Astrocyte (in vitro differentiated cells and primary cell): Measurements from ENCODE around the gene GTF2IRD1. TPM values are rescaled to one million over a fixed set of nuclear protein-coding genes. Genes with fewer than 3 reads are reported as not detected.

ENCODE experiments used
- DNase-seq: peaks from one replicate; pipeline ENCODE4 v3.0.0-alpha.2; 2010; ENCODE audit warnings: low read depth
- FAIRE-seq: peaks from 2 replicates; lab custom pipeline; 2011; peaks lifted over from hg19 to GRCh38; lab: Jason Lieb, UNC
- H2AFZ ChIP-seq: 2 replicates; pipeline ENCODE4 v1.6.0; 2012; ENCODE audit warnings: low read depth, low read length, inconsistent platforms
- H3K27ac ChIP-seq: 2 replicates; pipeline ENCODE4 v1.5.1; 2011; ENCODE audit warnings: low read depth, low read length, inconsistent platforms
- H3K27me3 ChIP-seq: 2 replicates; pipeline ENCODE4 v1.6.0; 2011; ENCODE audit warnings: low read length, inconsistent platforms; ENCODE audit not compliant: insufficient read depth
- H3K36me3 ChIP-seq: 2 replicates; pipeline ENCODE4 v1.5.1; 2011; ENCODE audit warnings: low read length, inconsistent platforms; ENCODE audit not compliant: insufficient read depth
- H3K4me1 ChIP-seq: 2 replicates; pipeline ENCODE4 v1.5.1; 2011; ENCODE audit warnings: low read length, inconsistent platforms; ENCODE audit not compliant: insufficient read depth
- H3K4me2 ChIP-seq: 2 replicates; pipeline ENCODE4 v1.6.0; 2012; ENCODE audit warnings: low read length, inconsistent platforms
- H3K4me3 ChIP-seq: 2 replicates; pipeline ENCODE4 v1.5.1; 2011; ENCODE audit warnings: low read depth, mild to moderate bottlenecking, low read length, inconsistent platforms; ENCODE audit not compliant: insufficient read depth
- H3K79me2 ChIP-seq: 2 replicates; pipeline ENCODE4 v1.6.0; 2012; ENCODE audit warnings: mild to moderate bottlenecking, low read length, inconsistent platforms; ENCODE audit not compliant: insufficient read depth
- H3K9ac ChIP-seq: 2 replicates; pipeline ENCODE4 v1.6.0; 2012; ENCODE audit warnings: mild to moderate bottlenecking, low read length, inconsistent platforms
- H3K9me3 ChIP-seq: 2 replicates; pipeline ENCODE4 v1.5.1; 2012; ENCODE audit warnings: low read depth, mild to moderate bottlenecking, low read length, inconsistent platforms; ENCODE audit not compliant: insufficient read depth
- H4K20me1 ChIP-seq: 2 replicates; pipeline ENCODE4 v1.6.0; 2012; ENCODE audit warnings: low read length, inconsistent platforms; ENCODE audit not compliant: insufficient read depth
- H3K27ac Mint-ChIP-seq: one replicate; pipeline ENCODE4 v1.8.0; 2021; ENCODE audit warnings: mild to moderate bottlenecking, mixed read lengths; ENCODE audit not compliant: unreplicated experiment
- H3K27me3 Mint-ChIP-seq: one replicate; pipeline ENCODE4 v1.8.0; 2021; ENCODE audit warnings: low read depth, mixed read lengths; ENCODE audit not compliant: unreplicated experiment
- H3K36me3 Mint-ChIP-seq: one replicate; pipeline ENCODE4 v1.8.0; 2021; ENCODE audit warnings: low read depth, mixed read lengths; ENCODE audit not compliant: unreplicated experiment
- H3K4me1 Mint-ChIP-seq: one replicate; pipeline ENCODE4 v1.8.0; 2021; ENCODE audit warnings: low read depth, mixed read lengths; ENCODE audit not compliant: unreplicated experiment
- H3K4me3 Mint-ChIP-seq: one replicate; pipeline ENCODE4 v1.8.0; 2021; ENCODE audit warnings: mild to moderate bottlenecking, moderate library complexity, mixed read lengths; ENCODE audit not compliant: unreplicated experiment
- H3K9me3 Mint-ChIP-seq: one replicate; pipeline ENCODE4 v1.8.0; 2021; ENCODE audit warnings: mild to moderate bottlenecking, mixed read lengths; ENCODE audit not compliant: unreplicated experiment
- CTCF ChIP-seq: IDR thresholded peaks from 2 replicates; pipeline ENCODE4 v1.5.1; 2011; ENCODE audit warnings: low read depth, mild to moderate bottlenecking, inconsistent platforms, low read length, moderate library complexity; ENCODE audit not compliant: insufficient read depth
- EZH2 ChIP-seq: IDR thresholded peaks from 2 replicates; pipeline ENCODE4 v1.6.1; 2012; ENCODE audit warnings: mild to moderate bottlenecking, low read length, inconsistent platforms; ENCODE audit not compliant: insufficient read depth
- total RNA-seq: library from RNA; stranded (reverse); gene quantifications from 2 replicates; pipeline ENCODE4 v1.2.1, GENCODE V29; 2021

GTF2IRD1 gene
- total RNA-seq, 1 donor from 2014 or later = 19.3 TPM

DNA sequence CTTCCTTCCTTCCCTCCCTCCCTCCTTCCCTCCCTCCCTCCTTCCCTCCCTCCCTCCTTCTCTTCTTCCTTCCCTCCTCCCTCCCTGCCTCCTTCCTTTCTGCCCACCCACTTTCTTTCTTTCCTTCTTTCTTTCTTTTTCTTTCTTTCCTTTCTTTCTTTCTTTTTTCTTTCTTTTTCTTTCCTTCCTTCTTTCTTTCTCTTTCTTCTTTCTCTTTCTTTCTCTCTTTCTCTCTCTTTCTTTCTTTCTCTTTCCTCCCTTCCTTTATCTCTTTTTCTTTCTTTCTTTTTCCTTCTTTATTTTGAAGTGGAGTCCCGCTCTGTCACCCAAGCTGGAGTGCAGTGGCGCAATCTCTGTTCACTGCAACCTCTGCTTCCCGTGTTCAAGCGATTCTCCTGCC, 33.7 kb upstream of the GTF2IRD1 start:
- Histone ChIP-seq H3K27ac (no peak overlapping the region), H3K9ac (no peak overlapping the region), H3K9me3 (no peaks in the 10 kb centered on the region), H4K20me1 (no peaks in the 10 kb centered on the region), H3K36me3 (no peaks in the 10 kb centered on the region), H3K27me3 (no peaks in the 10 kb centered on the region), H3K79me2 (no peaks in the 10 kb centered on the region), H2AFZ (no peak overlapping the region), H3K4me1 (peaks cover 4% of the 10 kb centered on the region), H3K4me2 (no peak overlapping the region), H3K4me3 (no peak overlapping the region)
- no peaks in the 10 kb centered on the region for H3K9me3 Mint-ChIP-seq
- no peak for DNase-seq
- H3K27ac Mint-ChIP-seq = no peak overlapping the region
- no peaks in the 10 kb centered on the region for H3K36me3 Mint-ChIP-seq
- H3K27me3 Mint-ChIP-seq = peaks cover 2% of the 10 kb centered on the region
- no peaks in the 10 kb centered on the region for H3K4me1 Mint-ChIP-seq
- H3K4me3 Mint-ChIP-seq = no peak overlapping the region
- TF ChIP-seq CTCF = no peak
- no peak for TF ChIP-seq EZH2
- FAIRE-seq = no peak

DNA sequence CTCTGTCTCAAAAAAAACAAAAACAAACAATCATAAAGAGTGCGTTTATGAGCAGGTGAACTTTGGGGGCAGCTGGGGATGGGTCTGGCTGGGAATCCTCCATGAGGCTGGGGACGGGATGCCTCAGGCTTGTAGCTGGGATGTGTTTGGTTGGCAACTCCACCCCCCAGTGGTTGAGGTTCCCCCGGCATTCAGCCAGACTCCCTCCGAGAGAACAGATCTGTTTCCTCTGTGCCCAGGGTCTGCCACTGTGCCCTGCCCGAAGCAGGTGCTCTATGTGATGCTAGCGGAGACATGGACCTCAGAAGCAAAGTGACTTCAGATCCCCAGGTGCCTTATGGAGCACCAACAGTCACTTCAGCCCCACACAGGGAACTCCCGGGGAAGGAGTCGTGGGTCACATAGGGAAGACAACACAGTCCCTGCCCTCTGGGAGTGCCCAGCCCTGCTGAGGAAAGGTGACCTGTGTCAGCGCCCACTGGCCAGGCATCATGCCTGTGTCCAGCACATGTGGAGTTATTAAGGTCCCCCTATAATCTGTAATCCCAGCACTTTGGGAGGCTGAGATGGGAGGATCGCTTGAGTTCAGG, 29.3 kb upstream of the GTF2IRD1 start:
- Histone ChIP-seq H3K9me3 (no peaks in the 10 kb centered on the region), H3K4me1 (peaks cover 5% of the 10 kb centered on the region), H3K79me2 (no peaks in the 10 kb centered on the region), H3K27me3 (no peaks in the 10 kb centered on the region), H3K4me2 (no peak overlapping the region), H3K36me3 (no peaks in the 10 kb centered on the region), H3K9ac (no peak overlapping the region), H4K20me1 (no peaks in the 10 kb centered on the region), H2AFZ (no peak overlapping the region), H3K4me3 (no peak overlapping the region), H3K27ac (no peak overlapping the region)
- Mint-ChIP-seq H3K4me3 (no peak overlapping the region), H3K27me3 (peaks cover 2% of the 10 kb centered on the region), H3K27ac (no peak overlapping the region), H3K4me1 (peaks cover 3% of the 10 kb centered on the region), H3K36me3 (no peaks in the 10 kb centered on the region), H3K9me3 (no peaks in the 10 kb centered on the region)
- FAIRE-seq = no peak
- DNase-seq = no peak
- TF ChIP-seq CTCF (no peak), EZH2 (no peak)

- peak overlapping the region; percentile 7 for H3K4me3 Mint-ChIP-seq
- no peaks in the 10 kb centered on the region for H3K36me3 ChIP-seq
- H3K4me1 ChIP-seq = peaks cover 23% of the 10 kb centered on the region
- no peak overlapping the region for H3K27ac Mint-ChIP-seq
- FAIRE-seq (no peak), DNase-seq (no peak)
- no peak overlapping the region for H2AFZ ChIP-seq
- no peaks in the 10 kb centered on the region for H3K27me3 Mint-ChIP-seq
- no peaks in the 10 kb centered on the region for H4K20me1 ChIP-seq
- no peaks in the 10 kb centered on the region for H3K9me3 ChIP-seq
- H3K9ac ChIP-seq = no peak overlapping the region
- no peak overlapping the region for H3K4me2 ChIP-seq
- no peaks in the 10 kb centered on the region for H3K36me3 Mint-ChIP-seq
- TF ChIP-seq EZH2 (no peak), CTCF (no peak)
- H3K27ac ChIP-seq = no peak overlapping the region
- no peaks in the 10 kb centered on the region for H3K79me2 ChIP-seq
- H3K27me3 ChIP-seq = no peaks in the 10 kb centered on the region
- H3K9me3 Mint-ChIP-seq = no peaks in the 10 kb centered on the region
- H3K4me3 ChIP-seq = no peak overlapping the region
- peaks cover 3% of the 10 kb centered on the region for H3K4me1 Mint-ChIP-seq
These were observed 25.7 kb upstream of the GTF2IRD1 start for GRCh38 chr7:74428023-74428422.
